Common myeloid progenitor, CD34-positive (primary cell): ENCODE results near the gene NUDCD3.

Experiments used
- CTCF ChIA-PET: fragments of 350-600 bp; sonication (Branson Sonifier 250); formaldehyde crosslinking; loops from one replicate; lab custom pipeline; 2021; ENCODE audit warnings: antibody characterized with exemption; lab: Charles Lee
- POLR2A ChIA-PET: fragments of 350-600 bp; sonication (Branson Sonifier 250); formaldehyde crosslinking; loops from one replicate; lab custom pipeline; 2021; ENCODE audit warnings: antibody characterized with exemption; lab: Charles Lee
- DNase-seq, 3 donors: peaks; one replicate each; pipeline versions ENCODE4 v3.0.0 to v3.0.0-alpha.2; 2013
- H3K27ac ChIP-seq, 2 experiments: 1 replicate in 1 of 2; 2 replicates in 1 of 2; pipeline ENCODE4 v1.7.0; 2013; ENCODE audit warnings: inconsistent platforms in 2 of 2, low read length in 2 of 2, mild to moderate bottlenecking in 2 of 2, low read depth in 1 of 2, moderate library complexity in 1 of 2; ENCODE audit not compliant: severe bottlenecking in 2 of 2, insufficient read depth in 1 of 2, poor library complexity in 1 of 2
- H3K27me3 ChIP-seq, 5 experiments: replicated peaks in 2 of 5; 1 replicate in 3 of 5; 2 replicates in 2 of 5; pipeline versions ENCODE4 v1.6.1 to v1.7.0; 2013; ENCODE audit warnings: low read length in 4 of 5, mild to moderate bottlenecking in 2 of 5, moderate library complexity in 2 of 5, inconsistent platforms in 1 of 5; ENCODE audit not compliant: insufficient read depth in 5 of 5, control insufficient read depth in 4 of 5
- H3K36me3 ChIP-seq, 4 experiments: 1 replicate in 2 of 4; 2 replicates in 2 of 4; pipeline versions ENCODE4 v1.6.1 to v1.7.0; 2013; ENCODE audit warnings: low read length in 3 of 4, control low read depth in 1 of 4, mild to moderate bottlenecking in 1 of 4; ENCODE audit not compliant: control insufficient read depth in 4 of 4, insufficient read depth in 4 of 4
- H3K4me1 ChIP-seq, 4 experiments: 1 replicate in 3 of 4; 2 replicates in 1 of 4; pipeline versions ENCODE4 v1.6.1 to v1.7.1; 2013; ENCODE audit warnings: low read length in 3 of 4, mild to moderate bottlenecking in 3 of 4, control low read depth in 1 of 4, inconsistent platforms in 1 of 4, moderate library complexity in 1 of 4; ENCODE audit not compliant: control insufficient read depth in 4 of 4, insufficient read depth in 4 of 4; ENCODE audit errors: control extremely low read depth in 1 of 4
- H3K4me3 ChIP-seq, 7 experiments: 1 replicate in 4 of 7; 2 replicates in 3 of 7; pipeline versions ENCODE4 v1.5.1 to v1.7.0; 2013; ENCODE audit warnings: mild to moderate bottlenecking in 7 of 7, low read length in 6 of 7, moderate library complexity in 6 of 7, inconsistent platforms in 2 of 7, low read depth in 2 of 7, control low read depth in 1 of 7; ENCODE audit not compliant: insufficient read depth in 4 of 7, control insufficient read depth in 1 of 7; ENCODE audit errors: extremely low read depth in 1 of 7
- H3K9me3 ChIP-seq, 5 experiments: 1 replicate in 4 of 5; 2 replicates in 1 of 5; pipeline versions ENCODE4 v1.6.1 to v1.7.1; 2013; ENCODE audit warnings: low read length in 4 of 5, mild to moderate bottlenecking in 2 of 5, inconsistent platforms in 1 of 5, low read depth in 1 of 5, moderate library complexity in 1 of 5; ENCODE audit not compliant: control insufficient read depth in 4 of 5, insufficient read depth in 2 of 5; ENCODE audit errors: control extremely low read depth in 1 of 5
- WGBS: methylation state at CpG from one replicate; pipeline ENCODE4 v1.1.5; 2013; ENCODE audit not compliant: insufficient coverage; 5-methylcytosine and 5-hydroxymethylcytosine counted together

Gene NUDCD3

GRCh38 chr7:44463169-44463808 lies 27.2 kb downstream of the NUDCD3 start:
- H3K4me1 ChIP-seq, result peaks cover 13 to 24% (median 18%) of the 10 kb centered on the region in 4 experiments
- H3K27me3 ChIP-seq, result no peaks in the 10 kb centered on the region
- POLR2A ChIA-PET, result no interaction called here
- peaks cover 2 to 37% (median 16%) of the 10 kb centered on the region in 4 experiments for H3K36me3 ChIP-seq
- no peak overlapping the region for H3K4me3 ChIP-seq
- no peaks in the 10 kb centered on the region for H3K9me3 ChIP-seq
- peak; percentile 10 to 44 (median 42) for DNase-seq
- no peak overlapping the region for H3K27ac ChIP-seq
- 100% methylated on average over 1 of the region's 1 CpG for WGBS
- CTCF ChIA-PET, result interaction anchor here (0.6 to 1.1 kb wide), 2 partner anchors 9 to 11 kb away, joined by 3 to 4 read pairs; no protein-coding TSS in a partner anchor

- ChIA-PET CTCF (no interaction called here), POLR2A (no interaction called here)
- Histone ChIP-seq H3K36me3 (peaks cover 4 to 21% (median 10%) of the 10 kb centered on the region in 4 experiments), H3K4me1 (peaks cover 13 to 24% (median 18%) of the 10 kb centered on the region in 4 experiments), H3K27ac (no peak overlapping the region), H3K27me3 (no peaks in the 10 kb centered on the region), H3K9me3 (no peaks in the 10 kb centered on the region), H3K4me3 (no peak overlapping the region)
- DNase-seq, result no peak
- WGBS, result 93% methylated on average over 2 of the region's 2 CpGs
Observed at GRCh38 chr7:44461387-44461786, 29.1 kb downstream of the NUDCD3 start.

GRCh38 chr7:44460325-44460724 lies 30.1 kb downstream of the NUDCD3 start:
- Histone ChIP-seq H3K4me3 (no peak overlapping the region), H3K36me3 (peaks cover 7 to 13% (median 9%) of the 10 kb centered on the region in 4 experiments), H3K27ac (no peak overlapping the region), H3K9me3 (no peaks in the 10 kb centered on the region), H3K27me3 (no peaks in the 10 kb centered on the region), H3K4me1 (peaks cover 13 to 24% (median 18%) of the 10 kb centered on the region in 4 experiments)
- WGBS, result 0% methylated on average over 2 of the region's 3 CpGs
- POLR2A ChIA-PET, result no interaction called here
- CTCF ChIA-PET, result interaction anchor here (0.5 to 1.2 kb wide), 3 partner anchors 22 to 273 kb away, joined by 3 read pairs; no protein-coding TSS in a partner anchor
- peak; percentile 69 to 93 (median 91) for DNase-seq

- peaks cover 11 to 24% (median 16%) of the 10 kb centered on the region in 4 experiments for H3K36me3 ChIP-seq
- no peaks in the 10 kb centered on the region for H3K9me3 ChIP-seq
- ChIA-PET CTCF (no interaction called here), POLR2A (no interaction called here)
- no peak overlapping the region for H3K4me3 ChIP-seq
- WGBS, result 98% methylated on average over 3 of the region's 3 CpGs
- H3K27me3 ChIP-seq, result no peaks in the 10 kb centered on the region
- H3K4me1 ChIP-seq, result peaks cover 0 to 6% (median 3%) of the 10 kb centered on the region in 4 experiments
- no peak for DNase-seq
- no peak overlapping the region for H3K27ac ChIP-seq
Observed at GRCh38 chr7:44455155-44455554, 35.3 kb downstream of the NUDCD3 start.

- Histone ChIP-seq H3K27me3 (no peaks in the 10 kb centered on the region), H3K36me3 (peaks cover 11 to 24% (median 16%) of the 10 kb centered on the region in 4 experiments), H3K9me3 (no peaks in the 10 kb centered on the region), H3K4me1 (no peaks in the 10 kb centered on the region), H3K4me3 (no peak overlapping the region), H3K27ac (no peak overlapping the region)
- ChIA-PET CTCF (interaction anchor here (1.0 kb wide), 1 partner anchor 11 kb away, joined by 3 read pairs; no protein-coding TSS in a partner anchor), POLR2A (no interaction called here)
- no peak for DNase-seq
- WGBS, result 100% methylated on average over 2 of the region's 2 CpGs
Observed at GRCh38 chr7:44454348-44454747, 36.1 kb downstream of the NUDCD3 start.

GRCh38 chr7:44451123-44451522 lies 39.3 kb downstream of the NUDCD3 start:
- Histone ChIP-seq H3K4me1 (no peaks in the 10 kb centered on the region), H3K27ac (no peak overlapping the region), H3K4me3 (no peak overlapping the region), H3K36me3 (peaks cover 17 to 47% (median 30%) of the 10 kb centered on the region in 4 experiments), H3K9me3 (no peaks in the 10 kb centered on the region), H3K27me3 (no peaks in the 10 kb centered on the region)
- 100% methylated on average over 1 of the region's 7 CpGs for WGBS
- CTCF ChIA-PET, result no interaction called here
- no peak for DNase-seq
- POLR2A ChIA-PET, result no interaction called here

GRCh38 chr7:44449584-44449928 lies 40.9 kb downstream of the NUDCD3 start:
- H3K27me3 ChIP-seq, result no peaks in the 10 kb centered on the region
- H3K36me3 ChIP-seq, result peaks cover 22 to 56% (median 40%) of the 10 kb centered on the region in 4 experiments
- ChIA-PET CTCF (interaction anchor here (1.0 kb wide), 1 partner anchor 20 kb away, joined by 4 read pairs; no protein-coding TSS in a partner anchor), POLR2A (no interaction called here)
- H3K4me3 ChIP-seq, result no peak overlapping the region
- H3K4me1 ChIP-seq, result no peaks in the 10 kb centered on the region
- H3K27ac ChIP-seq, result no peak overlapping the region
- DNase-seq, result peak in 2 of 3 donors; percentile 15 to 33
- WGBS, result no CpG with 5 or more reads among the region's 1 CpG
- H3K9me3 ChIP-seq, result no peaks in the 10 kb centered on the region
